HG02970 (cell line): ENCODE results near the gene TIPRL.
"Not testable (repeated sequence)": the region's sequence is repeated elsewhere in the genome, so short reads cannot be mapped to it uniquely, and the experiment has no call there.

Experiments
- ATAC-seq: cut with Tn5 transposase; IDR thresholded peaks from one replicate; pipeline ENCODE4 v1.9.1; 2021; ENCODE audit warnings: mild to moderate bottlenecking, moderate library complexity, moderate number of reproducible peaks; ENCODE audit not compliant: unreplicated experiment, low FRiP score

The TIPRL gene

GRCh38 chr1:168178638-168179437, at the start of gene TIPRL:
TIPRL (plus strand) TSS chr1:168178962; CDS start chr1:168179078, 116 bp downstream.
- ATAC-seq: peak; percentile 83

DNA sequence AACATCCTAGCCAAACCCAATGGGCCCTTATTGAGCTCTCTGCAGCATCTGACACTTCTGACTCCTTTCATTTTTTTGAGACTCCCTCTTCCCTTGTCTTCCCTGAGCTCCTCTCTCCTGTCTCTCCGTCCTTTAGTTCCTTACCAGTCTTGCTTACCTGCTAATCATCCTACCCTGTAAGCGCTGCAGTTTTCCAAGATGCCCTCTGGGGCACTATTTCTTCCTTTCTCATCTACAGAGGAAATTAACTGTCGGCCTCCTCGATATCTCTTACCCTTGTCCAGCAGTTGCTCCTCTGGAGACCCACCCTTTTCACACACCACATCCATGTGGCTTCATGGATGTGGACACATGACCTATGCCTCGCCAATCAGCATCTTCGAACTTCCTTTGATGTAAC, 48.8 kb upstream of the TIPRL start:
- no peak for ATAC-seq

DNA sequence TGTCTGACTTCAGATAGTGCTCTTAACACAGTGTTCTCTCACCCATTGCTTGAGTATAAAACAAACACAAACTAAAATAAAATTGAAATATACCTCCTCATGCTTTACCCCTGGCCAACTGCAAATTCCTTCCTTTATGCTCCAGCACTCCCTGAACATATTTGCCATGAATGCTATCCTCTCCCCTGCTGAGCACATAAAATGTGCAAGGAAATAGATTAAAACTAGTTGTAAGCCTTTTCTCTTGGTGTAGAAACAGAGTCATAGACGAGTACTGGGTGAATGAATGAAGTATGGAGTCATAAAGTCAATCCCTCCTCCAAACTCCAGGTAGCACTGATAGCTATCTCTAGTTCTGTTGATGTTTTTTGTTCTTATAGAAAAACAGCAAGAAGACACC, 44.6 kb upstream of the TIPRL start:
- ATAC-seq: no peak

GRCh38 chr1:168134642-168135041, 44.1 kb upstream of the TIPRL start:
- no peak for ATAC-seq

DNA sequence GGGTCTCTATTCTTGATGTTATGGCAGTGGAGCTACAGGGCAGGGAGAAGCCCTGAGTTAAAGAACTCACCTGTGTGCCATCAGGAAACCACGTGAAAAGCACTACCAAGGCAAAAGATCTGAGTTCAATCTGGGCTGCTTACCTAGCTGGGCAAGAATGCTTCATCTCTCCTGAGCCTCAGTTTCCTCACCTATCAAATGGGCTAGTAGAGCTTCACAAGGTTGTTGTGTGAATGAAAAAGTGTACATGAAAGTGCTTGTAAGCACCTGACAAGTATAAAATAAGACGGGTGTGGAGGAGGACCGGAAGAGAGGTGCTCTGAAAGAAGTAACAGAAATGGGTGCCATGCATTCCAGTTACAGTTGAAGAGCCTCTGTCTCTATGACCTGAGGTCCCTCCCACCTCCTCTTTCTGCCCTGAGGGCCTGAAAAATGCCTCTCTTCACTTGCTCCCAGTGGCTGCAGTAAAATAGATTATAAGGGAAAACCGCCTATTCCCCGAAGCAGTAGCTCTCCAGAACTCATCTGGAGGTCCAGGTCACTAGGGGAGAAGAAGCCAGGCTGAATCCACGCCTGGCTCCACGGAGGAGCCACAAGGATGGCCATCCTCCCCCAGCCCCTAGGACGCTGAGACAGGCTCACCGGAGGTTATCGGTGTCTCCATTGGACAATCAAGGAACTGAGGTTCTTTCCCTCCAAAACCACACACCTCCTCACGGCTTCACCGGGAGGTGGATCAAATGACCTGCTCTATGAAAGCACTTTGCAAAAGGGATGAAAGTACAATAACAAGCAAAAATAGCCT, 43.4 kb upstream of the TIPRL start:
- ATAC-seq: no peak

- no peak for ATAC-seq
Measured at GRCh38 chr1:168135921-168136708, 42.6 kb upstream of the TIPRL start.

DNA sequence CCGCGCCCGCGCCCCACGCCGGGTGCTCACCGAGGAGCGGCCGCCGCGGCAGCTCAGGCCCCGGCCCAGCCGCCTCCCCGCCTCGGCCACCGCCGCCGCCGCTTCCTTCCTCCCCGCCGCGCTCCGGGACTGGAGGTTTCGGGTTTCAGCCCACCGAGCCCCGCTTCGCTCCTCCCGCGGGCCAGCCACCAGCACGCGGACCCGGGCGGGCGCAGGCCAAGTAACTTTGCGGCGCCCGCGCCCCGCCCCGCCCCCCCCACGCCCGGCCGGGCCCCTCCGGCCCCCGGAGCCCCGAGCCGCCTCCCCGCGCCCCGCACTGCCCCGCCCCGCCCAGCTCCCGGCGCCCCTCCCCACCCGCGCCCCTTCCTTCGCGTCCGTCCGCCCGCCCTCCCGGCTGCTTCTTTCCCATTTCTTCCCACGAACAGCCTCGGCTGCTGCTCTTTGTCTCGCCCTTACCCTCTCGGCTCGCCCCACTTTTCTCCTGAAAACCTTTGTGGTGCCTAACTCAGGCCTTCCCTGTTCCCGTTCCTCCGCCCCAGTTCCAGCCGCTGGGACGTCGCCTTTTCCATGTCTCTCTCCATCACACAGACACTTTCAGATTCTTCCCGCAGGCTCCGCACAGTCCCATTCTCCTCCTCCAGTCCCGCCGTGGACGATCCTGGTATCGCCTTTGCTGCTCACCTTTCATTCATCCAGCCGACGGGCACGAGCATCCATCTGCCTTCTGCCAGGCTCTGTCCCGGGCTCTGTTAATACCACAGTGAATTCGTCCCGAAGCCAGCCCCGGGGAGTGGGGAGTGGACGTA, 41.9 kb upstream of the TIPRL start, which contains the start of gene GPR161:
Gene GPR161, minus strand, starts transcription at position 222 of the 806 bp plus-strand sequence. CDS start 32,080 bp downstream, outside the sequence.
- no peak for ATAC-seq

- no peak for ATAC-seq
Measured at GRCh38 chr1:168137515-168137821, 41.3 kb upstream of the TIPRL start.

DNA sequence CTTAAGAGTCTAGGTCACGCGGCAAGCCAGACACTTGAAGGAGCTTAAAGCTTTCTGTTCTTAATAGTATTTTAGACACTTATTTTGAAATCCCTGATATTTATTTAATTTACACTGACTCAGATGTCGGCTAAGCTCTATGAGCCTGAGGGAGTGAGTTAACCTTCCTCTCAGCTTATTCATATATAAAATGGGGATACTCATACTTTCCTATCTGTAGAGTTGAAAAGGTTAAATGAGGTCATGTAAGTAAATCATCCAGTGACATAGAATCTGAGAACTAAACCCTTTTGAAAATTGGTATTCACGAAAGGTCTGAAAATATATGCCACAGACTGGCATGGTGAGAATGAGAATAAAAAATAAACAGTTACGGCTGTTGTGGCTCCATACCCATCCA, 40.6 kb upstream of the TIPRL start:
- ATAC-seq: no peak

DNA sequence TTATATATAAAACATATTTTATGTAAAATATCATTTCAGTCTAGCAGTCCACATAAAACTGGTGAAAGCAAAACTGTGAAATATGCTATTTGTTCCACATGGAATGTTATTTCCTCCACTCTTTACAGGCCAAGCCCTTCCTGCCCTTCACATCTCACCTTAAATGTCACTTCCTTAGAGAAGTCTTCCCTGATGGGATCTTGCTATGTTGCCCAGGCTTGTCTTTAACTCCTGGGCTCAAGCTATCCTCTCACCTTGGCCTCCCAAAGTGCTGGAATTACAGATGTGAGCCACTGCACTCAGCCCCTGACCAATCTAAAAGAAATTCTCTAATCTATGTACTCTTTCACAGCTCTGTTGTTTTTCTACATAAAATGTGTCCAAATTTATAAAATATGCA, 39.7 kb upstream of the TIPRL start:
- no peak for ATAC-seq

DNA sequence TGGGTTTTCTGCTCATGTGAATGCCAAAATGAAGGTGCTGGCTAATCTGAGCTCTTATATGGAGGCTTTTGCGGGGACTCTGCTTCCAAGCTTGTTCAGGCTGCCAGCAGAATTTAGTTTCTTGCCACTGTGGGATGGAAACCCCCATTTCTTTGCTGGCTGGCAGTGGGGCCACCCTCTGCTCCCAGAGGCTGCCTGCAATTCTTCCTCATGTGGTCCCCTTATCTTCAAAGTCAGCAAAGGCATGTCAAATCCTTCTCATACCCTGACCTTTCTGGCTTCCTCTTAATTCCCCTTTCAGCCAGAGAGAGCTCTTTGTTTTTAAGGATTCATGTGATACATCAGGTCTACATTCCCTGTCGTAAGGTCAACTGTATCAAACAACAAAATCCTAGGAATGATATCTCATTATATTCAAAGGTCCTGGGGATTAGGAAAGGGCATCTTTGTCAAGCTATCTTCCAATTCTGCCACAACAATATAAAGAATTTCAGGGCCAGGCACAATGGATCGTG, 36.8 kb upstream of the TIPRL start:
- ATAC-seq: no peak

GRCh38 chr1:168145184-168146159, 33.3 kb upstream of the TIPRL start:
- peak; percentile 77 for ATAC-seq

GRCh38 chr1:168146160-168146539, 32.6 kb upstream of the TIPRL start:
- no peak for ATAC-seq

DNA sequence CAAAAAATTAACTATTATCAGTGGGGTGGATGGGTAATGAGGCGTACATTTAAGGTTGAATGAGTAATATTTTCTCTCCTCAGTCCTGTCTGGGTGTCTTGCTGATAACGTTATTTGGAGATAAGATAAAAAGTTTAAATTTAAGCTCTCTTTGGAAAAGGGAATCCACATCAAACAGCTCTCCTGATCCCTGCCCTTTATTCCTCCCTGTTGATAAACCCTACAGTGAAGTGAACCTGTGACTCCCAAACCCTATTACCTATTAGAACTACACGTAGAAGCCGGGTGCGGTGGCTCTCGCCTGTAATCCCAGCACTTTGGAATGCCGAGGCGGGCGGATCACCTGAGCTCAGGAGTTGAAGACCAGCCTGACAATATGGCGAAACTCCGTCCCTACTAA, 32.1 kb upstream of the TIPRL start:
- no peak for ATAC-seq

- ATAC-seq: no peak
Measured at GRCh38 chr1:168148916-168149315, 29.8 kb upstream of the TIPRL start.

GRCh38 chr1:168150283-168150682, 28.5 kb upstream of the TIPRL start:
- no peak for ATAC-seq

GRCh38 chr1:168151935-168152334, 26.8 kb upstream of the TIPRL start:
- no peak for ATAC-seq

- ATAC-seq: not testable (repeated sequence)
Measured at GRCh38 chr1:168154707-168155106, 24.1 kb upstream of the TIPRL start.

GRCh38 chr1:168155910-168156309, 22.9 kb upstream of the TIPRL start:
- no peak for ATAC-seq
